NCI-H2081 treated with DMSO at 0.1 percent for 48 hours (cell line): Measurements from ENCODE around the gene RPL35A.
"Not testable (repeated sequence)": the region's sequence is repeated elsewhere in the genome, so short reads cannot be mapped to it uniquely, and the experiment has no call there.

Experiments used
- DNase-seq: peaks from one replicate; lab custom pipeline; 2025; lab: John Stamatoyannopoulos, UW

Gene RPL35A

GRCh38 chr3:197949778-197950676, at the start of gene RPL35A:
RPL35A (plus strand) TSS chr3:197950190; CDS start chr3:197950968, 778 bp downstream.
- DNase-seq = peak; percentile 96

- no peak for DNase-seq
Measured at GRCh38 chr3:197901626-197902025, 48.4 kb upstream of the RPL35A start.

- DNase-seq = peak; percentile 55
Measured at GRCh38 chr3:197906023-197906849, 43.8 kb upstream of the RPL35A start.

GRCh38 chr3:197906850-197907187, 43.2 kb upstream of the RPL35A start:
- no peak for DNase-seq

- no peak for DNase-seq
Measured at GRCh38 chr3:197907196-197907595, 42.8 kb upstream of the RPL35A start.

- DNase-seq = not testable (repeated sequence)
Measured at GRCh38 chr3:197908550-197908949, 41.4 kb upstream of the RPL35A start.

- no peak for DNase-seq
Measured at GRCh38 chr3:197908957-197909701, 40.9 kb upstream of the RPL35A start.

- no peak for DNase-seq
Measured at GRCh38 chr3:197912741-197913476, 37.1 kb upstream of the RPL35A start.

GRCh38 chr3:197913641-197914380, 36.2 kb upstream of the RPL35A start:
- no peak for DNase-seq

- DNase-seq = not testable (repeated sequence)
Measured at GRCh38 chr3:197921429-197922275, 28.3 kb upstream of the RPL35A start.

- DNase-seq = no peak
Measured at GRCh38 chr3:197926418-197926817, 23.6 kb upstream of the RPL35A start.

GRCh38 chr3:197927578-197927977, 22.4 kb upstream of the RPL35A start:
- not testable (repeated sequence) for DNase-seq

GRCh38 chr3:197936819-197937384, 13.1 kb upstream of the RPL35A start:
- DNase-seq = no peak

GRCh38 chr3:197940745-197941384, 9.1 kb upstream of the RPL35A start:
- DNase-seq = no peak

GRCh38 chr3:197942956-197943556, 6.9 kb upstream of the RPL35A start:
- no peak for DNase-seq

GRCh38 chr3:197949191-197949777, 706 bp upstream of the RPL35A start:
- no peak for DNase-seq

- DNase-seq = no peak
Measured at GRCh38 chr3:197950677-197951061, 679 bp downstream of the RPL35A start.

- no peak for DNase-seq
Measured at GRCh38 chr3:197951392-197951990, 1.5 kb downstream of the RPL35A start.
